HepG2 (cell line): ENCODE data around the gene UNC93A. TPM values are rescaled to one million over a fixed set of nuclear protein-coding genes. Genes with fewer than 3 reads are reported as not detected.
A peak's percentile ranks its signal among the peaks of the same experiment; 100 is the strongest.

Source experiments
- E2F2 ChIP-seq: sonication (generic); formaldehyde crosslinking; IDR thresholded peaks from 2 replicates; pipeline ENCODE4 v1.4.0; 2020; ENCODE audit warnings: missing genetic modification reagents, borderline replicate concordance
- EHMT2 ChIP-seq: fragments of 200-600 bp; sonication (generic); IDR thresholded peaks from 2 replicates; pipeline ENCODE4 v1.7.0; 2017; ENCODE audit warnings: antibody characterized with exemption, low read depth, low read length, borderline replicate concordance
- FUBP1 ChIP-seq: sonication (generic); formaldehyde crosslinking; IDR thresholded peaks from 2 replicates; pipeline ENCODE4 v1.5.1; 2020; ENCODE audit warnings: missing genetic modification reagents, mild to moderate bottlenecking, borderline replicate concordance
- MXD3 ChIP-seq: IDR thresholded peaks from 2 replicates; pipeline ENCODE4 v1.6.1; 2016; ENCODE audit warnings: mild to moderate bottlenecking, missing biosample characterization, missing genetic modification reagents
- NFKBIZ ChIP-seq: IDR thresholded peaks from 2 replicates; pipeline ENCODE4 v1.6.1; 2018; ENCODE audit warnings: missing genetic modification reagents, missing compliant biosample characterization
- NR2F1 ChIP-seq, 2 experiments: fragments of 450-650 bp in 1 of 2; formaldehyde crosslinking in 1 of 2; IDR thresholded peaks; 2 replicates each; pipeline versions ENCODE4 v1.5.0 to v1.6.1; 2016 to 2020; ENCODE audit warnings: mild to moderate bottlenecking in 1 of 2, missing compliant biosample characterization in 1 of 2, missing genetic modification reagents in 1 of 2, moderate library complexity in 1 of 2
- PBX3 ChIP-seq: sonication (generic); formaldehyde crosslinking; IDR thresholded peaks from 2 replicates; pipeline ENCODE4 v1.8.1; 2023; ENCODE audit warnings: missing genetic modification reagents, inconsistent platforms, borderline replicate concordance
- SNAI1 ChIP-seq: sonication (generic); formaldehyde crosslinking; IDR thresholded peaks from 2 replicates; pipeline ENCODE4 v1.5.0; 2020; ENCODE audit warnings: mild to moderate bottlenecking, missing genetic modification reagents, borderline replicate concordance
- SOX6 ChIP-seq, 2 experiments: fragments of 450-650 bp in 1 of 2; sonication (generic) in 1 of 2; formaldehyde crosslinking in 1 of 2; IDR thresholded peaks; 2 replicates each; pipeline versions ENCODE4 v1.4.0 to v1.6.1; 2017 to 2020; ENCODE audit warnings: antibody characterized with exemption in 1 of 2, mild to moderate bottlenecking in 1 of 2, missing genetic modification reagents in 1 of 2
- SPEN ChIP-seq: sonication (generic); formaldehyde crosslinking; IDR thresholded peaks from 2 replicates; pipeline ENCODE4 v1.5.1; 2020; ENCODE audit warnings: low read depth, mild to moderate bottlenecking, missing genetic modification reagents
- TBX3 ChIP-seq: fragments of 450-650 bp; IDR thresholded peaks from 2 replicates; pipeline ENCODE4 v1.6.1; 2017; ENCODE audit warnings: antibody characterized with exemption, mild to moderate bottlenecking, inconsistent platforms, borderline replicate concordance
- TCF12 ChIP-seq, 2 experiments: fragments of 450-650 bp in 1 of 2; sonication (generic) in 1 of 2; formaldehyde crosslinking in 1 of 2; IDR thresholded peaks; 2 replicates each; pipeline versions ENCODE4 v1.6.1 to v1.8.0; 2017 to 2022; ENCODE audit warnings: antibody characterized with exemption in 1 of 2, mild to moderate bottlenecking in 1 of 2, missing genetic modification reagents in 1 of 2, moderate library complexity in 1 of 2
- THAP8 ChIP-seq: sonication (generic); formaldehyde crosslinking; IDR thresholded peaks from 2 replicates; pipeline ENCODE4 v1.5.1; 2020; ENCODE audit warnings: missing genetic modification reagents, mild to moderate bottlenecking, borderline replicate concordance
- U2AF1 ChIP-seq: fragments of 200-400 bp; formaldehyde crosslinking; optimal IDR thresholded peaks from 2 replicates; pipeline ENCODE3; 2017; ENCODE audit warnings: mild to moderate bottlenecking, low read depth, low read length
- ZNF782 ChIP-seq: sonication (generic); formaldehyde crosslinking; IDR thresholded peaks from 2 replicates; pipeline ENCODE4 v1.4.0; 2020; ENCODE audit warnings: missing genetic modification reagents, mild to moderate bottlenecking, borderline replicate concordance
- ZNF879 ChIP-seq: sonication (generic); formaldehyde crosslinking; IDR thresholded peaks from 2 replicates; pipeline ENCODE4 v1.8.1; 2023; ENCODE audit warnings: missing genetic modification reagents
- ZSCAN25 ChIP-seq: sonication (generic); formaldehyde crosslinking; IDR thresholded peaks from 2 replicates; pipeline ENCODE4 v1.8.0; 2022; ENCODE audit warnings: mild to moderate bottlenecking, missing genetic modification reagents
- ZXDC ChIP-seq: sonication (generic); formaldehyde crosslinking; IDR thresholded peaks from 2 replicates; pipeline ENCODE4 v1.5.0; 2020; ENCODE audit warnings: mild to moderate bottlenecking, missing genetic modification reagents
- polyA plus RNA-seq, 8 experiments: library from polyadenylated mRNA; depleted of rRNA in 3 of 8; stranded (reverse) in 7 of 8; unstranded in 1 of 8; fragments of >200 nt; fragmentation: Illumina TruSeq in 4 of 8; extraction: Trizol in 4 of 8; gene quantifications; 2 replicates each; pipeline versions ENCODE4 v1.2.1 to v1.2.3, GENCODE V29; 2011 to 2016; ENCODE audit warnings: low read depth in 4 of 8, missing spikeins in 1 of 8, mixed read lengths in 1 of 8; ENCODE audit not compliant: insufficient read depth in 1 of 8
- total RNA-seq, 5 experiments: library from RNA; depleted of rRNA; stranded (reverse); fragments of >200 nt; fragmentation: Illumina TruSeq; extraction: Trizol; gene quantifications; 2 replicates each; pipeline ENCODE4 v1.2.3, GENCODE V29; 2016; ENCODE audit warnings: low read depth in 1 of 5

UNC93A gene
- total and polyA plus RNA-seq, 2 of the 13 experiments (the other 11 are each of a cell fraction or from before 2014, with no cell fraction given), result 11.0 to 42.7 TPM

GRCh38 chr6:167290786-167291622 is at the start of gene UNC93A (continued):
- no peak for TF ChIP-seq E2F2
- no peak for TF ChIP-seq ZNF782 (CRISPR knock-in tag)
- no peak for TF ChIP-seq FUBP1 (CRISPR knock-in tag)
- 0 out of 2 replicates have a peak, but pooled peaks have one; percentile 5 for TF ChIP-seq ZNF879 (CRISPR knock-in tag)
- TF ChIP-seq TBX3, result peak; percentile 89
- no peak for TF ChIP-seq NFKBIZ (CRISPR knock-in tag)
- TF ChIP-seq SPEN (CRISPR knock-in tag), result no peak
- no peak; the same call in 1 of the 2 replicates for TF ChIP-seq SNAI1
- TF ChIP-seq EHMT2, result no peak; the same call in 1 of the 2 replicates
- no peak for TF ChIP-seq PBX3 (CRISPR knock-in tag)
- no peak; the same call in 1 of the 2 replicates for TF ChIP-seq ZSCAN25 (CRISPR knock-in tag)
- no peak for TF ChIP-seq SOX6 (IDR thresholded peaks at IDR 0.05)
- TF ChIP-seq SOX6 (CRISPR knock-in tag; IDR thresholded peaks at IDR 0.05), result peak; percentile 66
- no peak for TF ChIP-seq MXD3 (CRISPR knock-in tag)
- TF ChIP-seq THAP8 (CRISPR knock-in tag), result no peak
- TF ChIP-seq U2AF1, result no peak
- TF ChIP-seq NR2F1 (CRISPR knock-in tag; IDR thresholded peaks at IDR 0.05), result peak; percentile 63 to 72; a peak in 3 of 4 replicates
- TF ChIP-seq ZXDC, result no peak
- no peak for TF ChIP-seq TCF12 (IDR thresholded peaks at IDR 0.05)
- peak; percentile 48; the same call in 1 of the 2 replicates for TF ChIP-seq TCF12 (CRISPR knock-in tag; IDR thresholded peaks at IDR 0.05)
